Stimulated activated CD8-positive, alpha-beta memory T cell treated with anti-CD3 and anti-CD28 coated beads, Interleukin-15, amount 100 ng/mL, for 1 hour (primary cell): ENCODE data around the gene OR8K3.

ENCODE experiments used
- DNase-seq: peaks from one replicate; pipeline ENCODE4 v3.0.0-alpha.2; 2020; ENCODE audit warnings: low read depth

Gene OR8K3

GRCh38 chr11:56314844-56315243 is at the start of gene OR8K3:
OR8K3 (plus strand) TSS chr11:56315144; CDS start chr11:56318307, 3,163 bp downstream.
- no peak for DNase-seq

GRCh38 chr11:56271092-56271491 is 43.9 kb upstream of the OR8K3 start:
- DNase-seq, result no peak

GRCh38 chr11:56273854-56274253 is 41.1 kb upstream of the OR8K3 start, which contains the start of gene OR5T1:
OR5T1 (plus strand) TSS chr11:56274154; CDS start chr11:56275639, 1,485 bp downstream.
- DNase-seq, result no peak

- no peak for DNase-seq
Observed at GRCh38 chr11:56292154-56292553, 22.8 kb upstream of the OR8K3 start, which contains the start of gene OR8H1. OR8H1 (minus strand) TSS chr11:56292254; CDS start chr11:56291062, 1,192 bp downstream.

- no peak for DNase-seq
Observed at GRCh38 chr11:56296898-56297297, 18.0 kb upstream of the OR8K3 start.

GRCh38 chr11:56307836-56308235 is 7.1 kb upstream of the OR8K3 start:
- no peak for DNase-seq

GRCh38 chr11:56331861-56332491 is 17.0 kb downstream of the OR8K3 start:
- DNase-seq, result no peak

- no peak for DNase-seq
Observed at GRCh38 chr11:56333156-56333555, 18.2 kb downstream of the OR8K3 start.

- DNase-seq, result no peak
Observed at GRCh38 chr11:56340289-56340688, 25.3 kb downstream of the OR8K3 start.

GRCh38 chr11:56345739-56346138 is 30.8 kb downstream of the OR8K3 start, which contains the start of gene OR8K1:
OR8K1 (plus strand) TSS chr11:56346039; CDS start chr11:56346039, 0 bp downstream.
- DNase-seq, result no peak

- DNase-seq, result no peak
Observed at GRCh38 chr11:56353991-56354390, 39.0 kb downstream of the OR8K3 start, which contains the start of gene OR8J1. OR8J1 (plus strand) TSS chr11:56354291; CDS start chr11:56360247, 5,956 bp downstream.
